Trophoblast cell (in vitro differentiated cells and primary cell): Measurements from ENCODE around the gene ITGA1.
A peak's percentile ranks its signal among the peaks of the same experiment; 100 is the strongest.

ENCODE experiments used
- DNase-seq, 2 donors: peaks; one replicate each; pipeline ENCODE4 v3.0.0-alpha.2; 2016
- H2AFZ ChIP-seq: 2 replicates; pipeline ENCODE4 v1.6.1; 2013; ENCODE audit warnings: low read length, moderate library complexity, mild to moderate bottlenecking; ENCODE audit not compliant: insufficient read depth, poor library complexity
- H2AK5ac ChIP-seq: 2 replicates; pipeline ENCODE4 v1.6.1; 2013; ENCODE audit warnings: mild to moderate bottlenecking, low read length
- H2BK120ac ChIP-seq: 2 replicates; pipeline ENCODE4 v1.6.1; 2013; ENCODE audit warnings: low read length, mild to moderate bottlenecking, moderate library complexity; ENCODE audit not compliant: insufficient read depth, poor library complexity
- H2BK12ac ChIP-seq: 2 replicates; pipeline ENCODE4 v1.6.1; 2013; ENCODE audit warnings: mild to moderate bottlenecking, low read length, moderate library complexity
- H2BK5ac ChIP-seq: 2 replicates; pipeline ENCODE4 v1.6.1; 2013; ENCODE audit warnings: low read length, low read depth, moderate library complexity, mild to moderate bottlenecking; ENCODE audit not compliant: poor library complexity
- H3K14ac ChIP-seq: 2 replicates; pipeline ENCODE4 v1.6.1; 2013; ENCODE audit warnings: mild to moderate bottlenecking, low read length
- H3K18ac ChIP-seq: 2 replicates; pipeline ENCODE4 v1.6.1; 2013; ENCODE audit warnings: mild to moderate bottlenecking, low read length
- H3K23ac ChIP-seq: 2 replicates; pipeline ENCODE4 v1.6.1; 2013; ENCODE audit warnings: low read length
- H3K27ac ChIP-seq: 2 replicates; pipeline ENCODE4 v1.5.1; 2013; ENCODE audit warnings: low read depth, mild to moderate bottlenecking, inconsistent platforms, low read length, moderate library complexity
- H3K27me3 ChIP-seq: 2 replicates; pipeline ENCODE4 v1.6.1; 2013; ENCODE audit warnings: inconsistent platforms, mild to moderate bottlenecking, low read length, moderate library complexity; ENCODE audit not compliant: insufficient read depth
- H3K36me3 ChIP-seq, 2 experiments: 1 replicate in 1 of 2; 2 replicates in 1 of 2; pipeline ENCODE4 v1.6.1; 2013; ENCODE audit warnings: low read length in 2 of 2, mild to moderate bottlenecking in 2 of 2, moderate library complexity in 1 of 2; ENCODE audit not compliant: insufficient read depth in 2 of 2, control insufficient read depth in 1 of 2
- H3K4ac ChIP-seq: 2 replicates; pipeline ENCODE4 v1.6.1; 2013; ENCODE audit warnings: low read depth, mild to moderate bottlenecking, low read length, moderate library complexity
- H3K4me1 ChIP-seq, 2 experiments: 1 replicate in 1 of 2; 2 replicates in 1 of 2; pipeline ENCODE4 v1.6.1; 2013; ENCODE audit warnings: low read length in 2 of 2, mild to moderate bottlenecking in 2 of 2, moderate library complexity in 1 of 2; ENCODE audit not compliant: insufficient read depth in 2 of 2, control insufficient read depth in 1 of 2
- H3K4me2 ChIP-seq: 2 replicates; pipeline ENCODE4 v1.6.1; 2013; ENCODE audit warnings: inconsistent platforms, mild to moderate bottlenecking, low read length, moderate library complexity
- H3K4me3 ChIP-seq: 2 replicates; pipeline ENCODE4 v1.5.1; 2013; ENCODE audit warnings: mild to moderate bottlenecking, low read depth, low read length, inconsistent platforms
- H3K79me1 ChIP-seq: one replicate; pipeline ENCODE4 v1.6.1; 2013; ENCODE audit warnings: low read length
- H3K79me2 ChIP-seq: 2 replicates; pipeline ENCODE4 v1.6.1; 2013; ENCODE audit warnings: low read length, mild to moderate bottlenecking; ENCODE audit not compliant: control insufficient read depth, insufficient read depth, poor library complexity
- H3K9ac ChIP-seq: 2 replicates; pipeline ENCODE4 v1.6.1; 2013; ENCODE audit warnings: mild to moderate bottlenecking, low read length
- H3K9me3 ChIP-seq: 2 replicates; pipeline ENCODE4 v1.6.1; 2013; ENCODE audit warnings: low read depth, mild to moderate bottlenecking, control low read depth, inconsistent platforms, low read length; ENCODE audit not compliant: insufficient read depth
- H4K12ac ChIP-seq: 2 replicates; pipeline ENCODE4 v1.6.1; 2013; ENCODE audit warnings: low read depth, mild to moderate bottlenecking, low read length, moderate library complexity
- H4K8ac ChIP-seq: 2 replicates; pipeline ENCODE4 v1.6.1; 2013; ENCODE audit warnings: low read depth, mild to moderate bottlenecking, low read length, moderate library complexity
- H4K91ac ChIP-seq: one replicate; pipeline ENCODE4 v1.6.1; 2013; ENCODE audit warnings: low read depth, mild to moderate bottlenecking, low read length, moderate library complexity
- WGBS: extraction: QIAGEN DNeasy Blood & Tissue Kit; methylation state at CpG from one replicate; pipeline ENCODE4 v1.1.7; 2013; ENCODE audit warnings: missing lambda C conversion rate; ENCODE audit not compliant: insufficient read length, insufficient coverage; ENCODE audit errors: extremely low coverage; 5-methylcytosine and 5-hydroxymethylcytosine counted together

Gene ITGA1

DNA sequence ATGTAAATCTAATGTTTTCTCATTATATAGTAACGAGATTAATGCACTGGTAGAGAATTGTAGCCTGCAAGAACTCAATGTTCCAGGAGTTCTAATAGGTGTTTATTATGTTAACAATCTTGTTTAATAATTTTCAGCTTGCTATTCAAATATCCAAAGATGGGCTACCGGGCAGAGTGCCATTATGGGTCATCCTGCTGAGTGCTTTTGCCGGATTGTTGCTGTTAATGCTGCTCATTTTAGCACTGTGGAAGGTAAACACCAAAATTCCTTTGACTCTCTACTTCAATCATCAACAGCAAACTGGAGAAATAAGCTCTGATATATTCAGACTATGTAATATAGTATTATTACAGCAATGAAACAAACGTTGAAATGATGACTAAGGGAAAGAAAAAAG is 159.5 kb downstream of the ITGA1 start:
- no peaks in the 10 kb centered on the region for H3K4me1 ChIP-seq
- WGBS, result no CpG with 5 or more reads among the region's 4 CpGs
- H2AK5ac ChIP-seq, result no peak overlapping the region
- H3K36me3 ChIP-seq, result no peaks in the 10 kb centered on the region
- no peak overlapping the region for H4K12ac ChIP-seq
- no peak overlapping the region for H3K4me3 ChIP-seq
- no peak overlapping the region for H4K8ac ChIP-seq
- H3K4me2 ChIP-seq, result no peak overlapping the region
- H2BK5ac ChIP-seq, result no peak overlapping the region
- DNase-seq, result no peak
- no peak overlapping the region for H3K18ac ChIP-seq
- H4K91ac ChIP-seq, result no peak overlapping the region
- no peaks in the 10 kb centered on the region for H3K79me1 ChIP-seq
- no peaks in the 10 kb centered on the region for H3K79me2 ChIP-seq
- H2AFZ ChIP-seq, result no peak overlapping the region
- no peaks in the 10 kb centered on the region for H3K9me3 ChIP-seq
- H2BK120ac ChIP-seq, result no peak overlapping the region
- no peak overlapping the region for H3K4ac ChIP-seq
- H3K27ac ChIP-seq, result no peak overlapping the region
- no peaks in the 10 kb centered on the region for H3K27me3 ChIP-seq
- H3K9ac ChIP-seq, result no peak overlapping the region
- H3K14ac ChIP-seq, result no peak overlapping the region
- H2BK12ac ChIP-seq, result no peak overlapping the region
- H3K23ac ChIP-seq, result no peak overlapping the region

DNA sequence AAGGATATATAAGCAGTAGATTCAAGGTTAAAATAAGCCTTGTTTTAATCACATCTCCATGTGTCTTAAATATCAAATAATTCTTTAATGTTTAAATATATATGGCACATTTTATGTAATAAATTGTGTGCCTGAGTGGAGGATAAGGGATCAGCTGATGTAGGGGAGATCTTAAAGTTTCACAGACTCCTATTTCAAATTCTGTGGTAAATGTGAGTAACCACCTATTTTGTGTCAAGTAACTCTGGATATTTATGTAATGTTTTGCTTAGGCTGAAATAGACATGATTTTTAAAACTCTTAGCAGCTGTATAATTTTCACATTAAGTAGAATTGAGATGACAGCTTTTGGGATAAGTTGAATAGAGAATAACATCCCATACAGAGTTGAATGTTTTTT is 160.1 kb downstream of the ITGA1 start:
- H4K12ac ChIP-seq, result no peak overlapping the region
- no peak overlapping the region for H3K9ac ChIP-seq
- no peak overlapping the region for H2AFZ ChIP-seq
- no peak overlapping the region for H2BK12ac ChIP-seq
- no peak overlapping the region for H4K8ac ChIP-seq
- H3K9me3 ChIP-seq, result no peaks in the 10 kb centered on the region
- no peak overlapping the region for H3K14ac ChIP-seq
- H3K4me1 ChIP-seq, result no peaks in the 10 kb centered on the region
- H3K4ac ChIP-seq, result no peak overlapping the region
- no peak overlapping the region for H3K27ac ChIP-seq
- H3K36me3 ChIP-seq, result no peaks in the 10 kb centered on the region
- no peak overlapping the region for H3K4me3 ChIP-seq
- H2AK5ac ChIP-seq, result no peak overlapping the region
- no peaks in the 10 kb centered on the region for H3K79me2 ChIP-seq
- no peak overlapping the region for H4K91ac ChIP-seq
- no peak overlapping the region for H2BK5ac ChIP-seq
- no peak overlapping the region for H2BK120ac ChIP-seq
- H3K4me2 ChIP-seq, result no peak overlapping the region
- H3K18ac ChIP-seq, result no peak overlapping the region
- H3K79me1 ChIP-seq, result no peaks in the 10 kb centered on the region
- H3K27me3 ChIP-seq, result no peaks in the 10 kb centered on the region
- H3K23ac ChIP-seq, result no peak overlapping the region
- DNase-seq, result no peak

DNA sequence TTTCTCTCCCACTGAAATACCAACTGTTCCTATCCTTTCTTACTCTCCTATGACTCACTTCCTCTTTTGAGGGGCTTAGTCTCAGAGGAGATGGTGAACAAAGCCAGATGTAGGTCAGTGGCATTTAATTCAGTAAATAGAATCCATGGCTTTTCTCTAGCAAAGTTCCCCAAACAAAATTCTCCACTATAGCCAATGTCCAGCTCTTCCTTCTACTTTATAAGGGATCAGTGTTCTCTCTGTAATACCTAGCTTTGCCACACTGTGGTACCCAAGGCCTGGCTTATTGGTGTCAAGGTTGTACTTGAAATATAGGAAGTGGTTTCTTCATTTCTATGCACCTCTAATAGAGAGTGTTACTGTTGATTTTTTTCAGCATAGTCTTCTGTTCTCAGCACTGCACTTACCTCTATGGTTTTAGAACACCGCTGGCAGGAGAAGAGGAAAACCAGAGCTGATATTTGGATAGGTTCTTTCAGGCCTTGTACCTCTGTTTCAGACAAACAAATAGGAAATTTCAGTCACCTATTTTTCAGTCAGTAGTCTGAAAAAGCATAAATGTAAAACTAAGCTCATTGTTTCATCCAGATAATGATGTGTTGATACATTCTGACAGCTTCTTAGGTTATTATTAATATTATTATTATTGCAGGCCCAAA is 160.8 kb downstream of the ITGA1 start:
- no peaks in the 10 kb centered on the region for H3K9me3 ChIP-seq
- no peaks in the 10 kb centered on the region for H3K79me2 ChIP-seq
- H3K14ac ChIP-seq, result no peak overlapping the region
- H3K4ac ChIP-seq, result no peak overlapping the region
- no peak overlapping the region for H3K23ac ChIP-seq
- peak; percentile 72 to 85 for DNase-seq
- H3K4me3 ChIP-seq, result no peak overlapping the region
- no peak overlapping the region for H2BK12ac ChIP-seq
- H4K91ac ChIP-seq, result no peak overlapping the region
- H4K12ac ChIP-seq, result no peak overlapping the region
- no peak overlapping the region for H4K8ac ChIP-seq
- H2AK5ac ChIP-seq, result no peak overlapping the region
- H3K27me3 ChIP-seq, result no peaks in the 10 kb centered on the region
- no peak overlapping the region for H3K18ac ChIP-seq
- H2BK5ac ChIP-seq, result no peak overlapping the region
- no peak overlapping the region for H3K27ac ChIP-seq
- no peak overlapping the region for H3K4me2 ChIP-seq
- H2BK120ac ChIP-seq, result no peak overlapping the region
- WGBS, result no CpG with 5 or more reads among the region's 1 CpG
- no peaks in the 10 kb centered on the region for H3K4me1 ChIP-seq
- no peak overlapping the region for H2AFZ ChIP-seq
- H3K9ac ChIP-seq, result no peak overlapping the region
- H3K36me3 ChIP-seq, result no peaks in the 10 kb centered on the region
- H3K79me1 ChIP-seq, result no peaks in the 10 kb centered on the region

DNA sequence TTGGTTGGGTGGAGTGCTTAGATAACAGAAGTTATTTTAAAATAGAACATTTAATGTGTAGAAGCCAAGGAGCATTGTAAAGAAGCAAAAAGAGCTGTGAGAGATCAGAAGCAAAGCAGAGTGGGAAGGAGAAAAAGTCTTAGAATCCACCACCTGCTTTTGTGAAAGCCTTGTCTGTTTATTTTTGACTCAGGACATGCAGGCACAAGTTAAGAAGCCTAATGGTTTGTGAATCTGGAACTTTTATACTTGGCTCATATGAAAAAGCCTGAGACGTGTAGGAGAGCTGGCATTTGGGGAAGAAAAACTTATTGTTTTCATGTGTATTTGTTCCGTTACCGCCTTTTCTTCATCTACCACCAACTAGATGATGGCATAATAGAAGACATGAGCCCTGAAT is 163.0 kb downstream of the ITGA1 start:
- no peak for DNase-seq
- H3K18ac ChIP-seq, result no peak overlapping the region
- H3K9me3 ChIP-seq, result no peaks in the 10 kb centered on the region
- H3K27ac ChIP-seq, result no peak overlapping the region
- no peak overlapping the region for H2AK5ac ChIP-seq
- no CpG with 5 or more reads among the region's 3 CpGs for WGBS
- H4K8ac ChIP-seq, result no peak overlapping the region
- no peak overlapping the region for H2AFZ ChIP-seq
- no peaks in the 10 kb centered on the region for H3K79me2 ChIP-seq
- no peak overlapping the region for H4K12ac ChIP-seq
- H3K27me3 ChIP-seq, result no peaks in the 10 kb centered on the region
- no peak overlapping the region for H2BK12ac ChIP-seq
- no peak overlapping the region for H3K23ac ChIP-seq
- H3K4me3 ChIP-seq, result no peak overlapping the region
- no peaks in the 10 kb centered on the region for H3K4me1 ChIP-seq
- no peak overlapping the region for H3K9ac ChIP-seq
- H2BK120ac ChIP-seq, result no peak overlapping the region
- no peak overlapping the region for H4K91ac ChIP-seq
- no peak overlapping the region for H3K4ac ChIP-seq
- no peaks in the 10 kb centered on the region for H3K36me3 ChIP-seq
- no peak overlapping the region for H2BK5ac ChIP-seq
- no peak overlapping the region for H3K4me2 ChIP-seq
- H3K14ac ChIP-seq, result no peak overlapping the region
- H3K79me1 ChIP-seq, result no peaks in the 10 kb centered on the region
